Ovary (tissue), 3 donors: Measurements from ENCODE around the gene DEFB131A.
"Not testable (repeated sequence)": the region's sequence is repeated elsewhere in the genome, so short reads cannot be mapped to it uniquely, and the experiment has no call there.

Source experiments
- EP300 ChIP-seq: sonication (generic); formaldehyde crosslinking; IDR thresholded peaks from one replicate; pipeline ENCODE4 v1.6.1; 2017; ENCODE audit warnings: antibody characterized with exemption
- POLR2A ChIP-seq: fragments of 450-650 bp; IDR thresholded peaks from one replicate; pipeline ENCODE4 v1.6.1; 2017; ENCODE audit warnings: antibody characterized with exemption, mild to moderate bottlenecking, moderate library complexity
- TF ChIP-seq, protein P1 (sequence below), 3 donors: fragments of 450-650 bp in 2 of 3; fragments of 200-600 bp in 1 of 3; IDR thresholded peaks; one replicate each; pipeline versions ENCODE4 v1.5.1 to v1.8.0; 2016 to 2022; ENCODE audit warnings: antibody characterized with exemption in 3 of 3, mild to moderate bottlenecking in 1 of 3
- donor health status: DM: no; HTN: no; CAD: no.

DNA sequence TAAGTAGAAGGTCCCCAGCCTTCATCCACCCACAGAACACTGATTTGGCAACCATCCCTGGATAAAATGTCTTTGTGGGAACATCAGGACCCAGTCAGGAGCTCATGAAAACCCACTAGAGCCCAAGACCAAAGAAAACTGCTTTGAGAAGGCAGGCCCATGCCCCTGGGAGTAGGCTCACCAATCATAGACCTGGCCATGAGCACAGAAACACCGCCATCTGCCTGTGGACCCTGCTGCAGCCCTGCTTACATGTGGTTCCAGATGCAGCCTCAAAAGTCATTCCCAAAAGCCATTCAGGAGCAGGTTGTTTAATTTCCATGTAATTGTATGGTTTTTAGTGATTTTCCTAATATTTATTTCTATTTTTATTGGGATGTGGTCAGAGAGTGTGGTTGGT, 10.9 kb upstream of the DEFB131A start:
- TF ChIP-seq POLR2A, EP300: not testable (repeated sequence)
- TF ChIP-seq, protein P1, sequence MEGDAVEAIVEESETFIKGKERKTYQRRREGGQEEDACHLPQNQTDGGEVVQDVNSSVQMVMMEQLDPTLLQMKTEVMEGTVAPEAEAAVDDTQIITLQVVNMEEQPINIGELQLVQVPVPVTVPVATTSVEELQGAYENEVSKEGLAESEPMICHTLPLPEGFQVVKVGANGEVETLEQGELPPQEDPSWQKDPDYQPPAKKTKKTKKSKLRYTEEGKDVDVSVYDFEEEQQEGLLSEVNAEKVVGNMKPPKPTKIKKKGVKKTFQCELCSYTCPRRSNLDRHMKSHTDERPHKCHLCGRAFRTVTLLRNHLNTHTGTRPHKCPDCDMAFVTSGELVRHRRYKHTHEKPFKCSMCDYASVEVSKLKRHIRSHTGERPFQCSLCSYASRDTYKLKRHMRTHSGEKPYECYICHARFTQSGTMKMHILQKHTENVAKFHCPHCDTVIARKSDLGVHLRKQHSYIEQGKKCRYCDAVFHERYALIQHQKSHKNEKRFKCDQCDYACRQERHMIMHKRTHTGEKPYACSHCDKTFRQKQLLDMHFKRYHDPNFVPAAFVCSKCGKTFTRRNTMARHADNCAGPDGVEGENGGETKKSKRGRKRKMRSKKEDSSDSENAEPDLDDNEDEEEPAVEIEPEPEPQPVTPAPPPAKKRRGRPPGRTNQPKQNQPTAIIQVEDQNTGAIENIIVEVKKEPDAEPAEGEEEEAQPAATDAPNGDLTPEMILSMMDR (IDR thresholded peaks at IDR 0.05) = not testable (repeated sequence)
